Mucosa of rectum (tissue), 2 donors: ENCODE results near the gene WSCD2.

Experiments
- H3K27ac ChIP-seq, 2 donors: one replicate each; pipeline ENCODE4 v1.7.0; 2013; ENCODE audit warnings: inconsistent platforms in 2 of 2, low read depth in 2 of 2, low read length in 2 of 2
- H3K27me3 ChIP-seq, 2 donors: one replicate each; pipeline ENCODE4 v1.7.0; 2013; ENCODE audit warnings: low read length in 2 of 2; ENCODE audit not compliant: control insufficient read depth in 2 of 2, insufficient read depth in 2 of 2
- H3K36me3 ChIP-seq, 2 donors: one replicate each; pipeline ENCODE4 v1.7.0; 2013; ENCODE audit warnings: low read length in 2 of 2; ENCODE audit not compliant: control insufficient read depth in 2 of 2, insufficient read depth in 2 of 2
- H3K4me1 ChIP-seq, 2 donors: one replicate each; pipeline ENCODE4 v1.7.0; 2013; ENCODE audit warnings: low read length in 2 of 2, mild to moderate bottlenecking in 1 of 2; ENCODE audit not compliant: control insufficient read depth in 2 of 2, insufficient read depth in 2 of 2
- H3K4me3 ChIP-seq, 2 donors: one replicate each; pipeline ENCODE4 v1.7.0; 2013; ENCODE audit warnings: low read length in 2 of 2
- H3K9ac ChIP-seq, 2 donors: one replicate each; pipeline ENCODE4 v1.7.0; 2013; ENCODE audit warnings: low read length in 2 of 2, low read depth in 1 of 2, mild to moderate bottlenecking in 1 of 2
- H3K9me3 ChIP-seq, 2 donors: one replicate each; pipeline ENCODE4 v1.7.0; 2013; ENCODE audit warnings: low read length in 2 of 2; ENCODE audit not compliant: control insufficient read depth in 2 of 2
- donor health status: healthy.
- donor health status: Normal muscosa, but diverticular disease.

Gene WSCD2

GRCh38 chr12:108269224-108269623 lies 140.1 kb downstream of the WSCD2 start:
- H3K27ac ChIP-seq = no peak overlapping the region

GRCh38 chr12:108270035-108270848 lies 141.2 kb downstream of the WSCD2 start:
- Histone ChIP-seq H3K4me3 (no peak overlapping the region), H3K27ac (no peak overlapping the region), H3K9me3 (no peaks in the 10 kb centered on the region), H3K36me3 (no peaks in the 10 kb centered on the region), H3K4me1 (no peaks in the 10 kb centered on the region), H3K9ac (no peak overlapping the region), H3K27me3 (no peaks in the 10 kb centered on the region)

More at GRCh38 chr12:108269224-108269623, 140.1 kb downstream of the WSCD2 start:
- Histone ChIP-seq H3K4me3 (no peak overlapping the region), H3K4me1 (no peaks in the 10 kb centered on the region), H3K9me3 (no peaks in the 10 kb centered on the region), H3K36me3 (no peaks in the 10 kb centered on the region), H3K27me3 (no peaks in the 10 kb centered on the region), H3K9ac (no peak overlapping the region)

GRCh38 chr12:108270849-108271143 lies 141.7 kb downstream of the WSCD2 start:
- H3K27me3 ChIP-seq = no peaks in the 10 kb centered on the region
- no peak overlapping the region for H3K27ac ChIP-seq
- H3K9me3 ChIP-seq = no peaks in the 10 kb centered on the region
- H3K9ac ChIP-seq = no peak overlapping the region
- H3K4me1 ChIP-seq = no peaks in the 10 kb centered on the region
- H3K4me3 ChIP-seq = no peak overlapping the region
- no peaks in the 10 kb centered on the region for H3K36me3 ChIP-seq

GRCh38 chr12:108271951-108272872 lies 143.1 kb downstream of the WSCD2 start:
- no peak overlapping the region for H3K4me3 ChIP-seq
- no peaks in the 10 kb centered on the region for H3K36me3 ChIP-seq
- no peaks in the 10 kb centered on the region for H3K9me3 ChIP-seq
- no peaks in the 10 kb centered on the region for H3K4me1 ChIP-seq
- no peak overlapping the region for H3K9ac ChIP-seq
- H3K27me3 ChIP-seq = no peaks in the 10 kb centered on the region
- no peak overlapping the region for H3K27ac ChIP-seq

- Histone ChIP-seq H3K4me1 (no peaks in the 10 kb centered on the region), H3K9me3 (no peaks in the 10 kb centered on the region), H3K36me3 (no peaks in the 10 kb centered on the region), H3K4me3 (no peak overlapping the region), H3K27ac (no peak overlapping the region), H3K9ac (no peak overlapping the region), H3K27me3 (no peaks in the 10 kb centered on the region)
Observed at GRCh38 chr12:108273217-108273616, 144.1 kb downstream of the WSCD2 start.

- Histone ChIP-seq H3K27ac (no peak overlapping the region), H3K36me3 (no peaks in the 10 kb centered on the region), H3K9ac (no peak overlapping the region), H3K4me3 (no peak overlapping the region), H3K9me3 (no peaks in the 10 kb centered on the region), H3K4me1 (no peaks in the 10 kb centered on the region), H3K27me3 (no peaks in the 10 kb centered on the region)
Observed at GRCh38 chr12:108277613-108278012, 148.5 kb downstream of the WSCD2 start.

- no peak overlapping the region for H3K9ac ChIP-seq
- H3K27ac ChIP-seq = no peak overlapping the region
- no peaks in the 10 kb centered on the region for H3K9me3 ChIP-seq
- no peak overlapping the region for H3K4me3 ChIP-seq
- no peaks in the 10 kb centered on the region for H3K27me3 ChIP-seq
- no peaks in the 10 kb centered on the region for H3K4me1 ChIP-seq
- H3K36me3 ChIP-seq = no peaks in the 10 kb centered on the region
Observed at GRCh38 chr12:108282160-108282559, 153.1 kb downstream of the WSCD2 start.

GRCh38 chr12:108282676-108283075 lies 153.6 kb downstream of the WSCD2 start:
- no peak overlapping the region for H3K4me3 ChIP-seq
- H3K27me3 ChIP-seq = no peaks in the 10 kb centered on the region
- H3K36me3 ChIP-seq = no peaks in the 10 kb centered on the region
- no peaks in the 10 kb centered on the region for H3K4me1 ChIP-seq
- H3K27ac ChIP-seq = no peak overlapping the region
- H3K9me3 ChIP-seq = no peaks in the 10 kb centered on the region
- no peak overlapping the region for H3K9ac ChIP-seq

GRCh38 chr12:108284163-108284562 lies 155.1 kb downstream of the WSCD2 start:
- Histone ChIP-seq H3K9ac (no peak overlapping the region), H3K27me3 (no peaks in the 10 kb centered on the region), H3K27ac (no peak overlapping the region), H3K4me3 (no peak overlapping the region), H3K36me3 (no peaks in the 10 kb centered on the region), H3K4me1 (no peaks in the 10 kb centered on the region), H3K9me3 (no peaks in the 10 kb centered on the region)

- Histone ChIP-seq H3K9ac (no peak overlapping the region), H3K27me3 (no peaks in the 10 kb centered on the region), H3K36me3 (no peaks in the 10 kb centered on the region), H3K4me3 (no peak overlapping the region), H3K9me3 (no peaks in the 10 kb centered on the region), H3K4me1 (no peaks in the 10 kb centered on the region), H3K27ac (no peak overlapping the region)
Observed at GRCh38 chr12:108285016-108285415, 155.9 kb downstream of the WSCD2 start.
